HL-60 (cell line): ENCODE data around the gene PTPRM.

Experiments used
- CTCF ChIP-seq: IDR thresholded peaks from one replicate; pipeline ENCODE4 v1.5.1; 2011; ENCODE audit warnings: low read length, control low read depth, inconsistent platforms; ENCODE audit not compliant: insufficient read depth
- POLR2AphosphoS5 ChIP-seq: IDR thresholded peaks from 2 replicates; pipeline ENCODE4 v1.6.1; 2012; ENCODE audit warnings: low read depth

DNA sequence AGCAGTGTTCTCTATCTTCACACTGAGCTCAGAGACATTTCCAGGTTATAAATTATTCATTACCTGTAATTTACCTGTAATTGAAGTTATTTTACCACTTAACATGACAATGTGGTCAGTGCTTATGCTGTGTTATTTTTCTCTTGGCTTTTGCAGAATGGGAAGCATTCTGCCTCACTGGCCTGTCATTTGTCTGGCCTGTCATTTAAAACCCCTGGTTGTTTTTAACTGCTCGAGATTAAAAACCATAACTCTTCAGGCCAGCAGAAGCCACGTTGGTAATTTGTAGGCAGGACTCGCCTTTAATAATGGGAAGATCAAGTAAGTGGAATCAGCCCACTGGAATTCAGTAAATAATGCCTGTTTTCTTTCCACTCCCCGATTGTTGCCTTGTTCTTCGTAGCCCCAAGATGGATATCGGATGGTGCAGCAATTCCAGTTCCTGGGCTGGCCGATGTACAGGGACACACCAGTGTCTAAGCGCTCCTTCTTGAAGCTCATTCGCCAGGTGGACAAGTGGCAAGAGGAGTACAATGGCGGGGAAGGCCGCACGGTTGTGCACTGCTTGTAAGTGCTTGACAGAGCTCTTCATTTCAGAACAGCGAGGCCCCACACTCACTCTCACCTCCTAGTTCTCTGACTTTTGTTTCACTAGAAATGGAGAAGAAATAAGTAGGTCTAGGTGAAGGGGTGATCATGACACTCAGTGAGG lies 819.7 kb downstream of the PTPRM start:
- TF ChIP-seq CTCF: no peak
- no peak for TF ChIP-seq POLR2AphosphoS5
